ENCODE data around the gene CDIPT.

- TF ChIP-seq, protein P1, sequence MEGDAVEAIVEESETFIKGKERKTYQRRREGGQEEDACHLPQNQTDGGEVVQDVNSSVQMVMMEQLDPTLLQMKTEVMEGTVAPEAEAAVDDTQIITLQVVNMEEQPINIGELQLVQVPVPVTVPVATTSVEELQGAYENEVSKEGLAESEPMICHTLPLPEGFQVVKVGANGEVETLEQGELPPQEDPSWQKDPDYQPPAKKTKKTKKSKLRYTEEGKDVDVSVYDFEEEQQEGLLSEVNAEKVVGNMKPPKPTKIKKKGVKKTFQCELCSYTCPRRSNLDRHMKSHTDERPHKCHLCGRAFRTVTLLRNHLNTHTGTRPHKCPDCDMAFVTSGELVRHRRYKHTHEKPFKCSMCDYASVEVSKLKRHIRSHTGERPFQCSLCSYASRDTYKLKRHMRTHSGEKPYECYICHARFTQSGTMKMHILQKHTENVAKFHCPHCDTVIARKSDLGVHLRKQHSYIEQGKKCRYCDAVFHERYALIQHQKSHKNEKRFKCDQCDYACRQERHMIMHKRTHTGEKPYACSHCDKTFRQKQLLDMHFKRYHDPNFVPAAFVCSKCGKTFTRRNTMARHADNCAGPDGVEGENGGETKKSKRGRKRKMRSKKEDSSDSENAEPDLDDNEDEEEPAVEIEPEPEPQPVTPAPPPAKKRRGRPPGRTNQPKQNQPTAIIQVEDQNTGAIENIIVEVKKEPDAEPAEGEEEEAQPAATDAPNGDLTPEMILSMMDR (IDR thresholded peaks at IDR 0.05) = no peak
- TF ChIP-seq POLR2A (IDR thresholded peaks at IDR 0.05) = no peak
Observed at GRCh38 chr16:29901607-29901945, 38.5 kb upstream of the CDIPT start.
